NCI-H2171 treated with DMSO at 0.1 percent for 48 hours (cell line): ENCODE measurements around the gene DIP2C.

Experiments
- DNase-seq: peaks from one replicate; lab custom pipeline; 2025; lab: John Stamatoyannopoulos, UW

The DIP2C gene

GRCh38 chr10:627032-627992, 62.2 kb downstream of the DIP2C start:
- no peak for DNase-seq

- DNase-seq = peak; percentile 4
Measured at GRCh38 chr10:625751-626711, 63.4 kb downstream of the DIP2C start.

GRCh38 chr10:625333-625696, 64.2 kb downstream of the DIP2C start:
- DNase-seq = no peak

GRCh38 chr10:624605-625332, 64.7 kb downstream of the DIP2C start:
- peak; percentile 59 for DNase-seq

- no peak for DNase-seq
Measured at GRCh38 chr10:624312-624604, 65.2 kb downstream of the DIP2C start.

GRCh38 chr10:623477-624311, 65.8 kb downstream of the DIP2C start:
- no peak for DNase-seq

GRCh38 chr10:623014-623413, 66.5 kb downstream of the DIP2C start:
- peak; percentile 64 for DNase-seq

- no peak for DNase-seq
Measured at GRCh38 chr10:621981-622740, 67.3 kb downstream of the DIP2C start.

GRCh38 chr10:621513-621912, 68.0 kb downstream of the DIP2C start:
- no peak for DNase-seq

GRCh38 chr10:620971-621370, 68.5 kb downstream of the DIP2C start:
- DNase-seq = no peak

GRCh38 chr10:620417-620816, 69.1 kb downstream of the DIP2C start:
- DNase-seq = no peak

- DNase-seq = no peak
Measured at GRCh38 chr10:619710-620109, 69.8 kb downstream of the DIP2C start.

- DNase-seq = no peak
Measured at GRCh38 chr10:618229-618989, 71.1 kb downstream of the DIP2C start.

GRCh38 chr10:617471-617870, 72.0 kb downstream of the DIP2C start:
- no peak for DNase-seq

- no peak for DNase-seq
Measured at GRCh38 chr10:615583-616152, 73.8 kb downstream of the DIP2C start.

- DNase-seq = peak; percentile 36
Measured at GRCh38 chr10:614790-615582, 74.5 kb downstream of the DIP2C start.

- DNase-seq = no peak
Measured at GRCh38 chr10:614139-614711, 75.2 kb downstream of the DIP2C start.
